Measurements from ENCODE around the gene DPYSL5.

Gene DPYSL5

DNA sequence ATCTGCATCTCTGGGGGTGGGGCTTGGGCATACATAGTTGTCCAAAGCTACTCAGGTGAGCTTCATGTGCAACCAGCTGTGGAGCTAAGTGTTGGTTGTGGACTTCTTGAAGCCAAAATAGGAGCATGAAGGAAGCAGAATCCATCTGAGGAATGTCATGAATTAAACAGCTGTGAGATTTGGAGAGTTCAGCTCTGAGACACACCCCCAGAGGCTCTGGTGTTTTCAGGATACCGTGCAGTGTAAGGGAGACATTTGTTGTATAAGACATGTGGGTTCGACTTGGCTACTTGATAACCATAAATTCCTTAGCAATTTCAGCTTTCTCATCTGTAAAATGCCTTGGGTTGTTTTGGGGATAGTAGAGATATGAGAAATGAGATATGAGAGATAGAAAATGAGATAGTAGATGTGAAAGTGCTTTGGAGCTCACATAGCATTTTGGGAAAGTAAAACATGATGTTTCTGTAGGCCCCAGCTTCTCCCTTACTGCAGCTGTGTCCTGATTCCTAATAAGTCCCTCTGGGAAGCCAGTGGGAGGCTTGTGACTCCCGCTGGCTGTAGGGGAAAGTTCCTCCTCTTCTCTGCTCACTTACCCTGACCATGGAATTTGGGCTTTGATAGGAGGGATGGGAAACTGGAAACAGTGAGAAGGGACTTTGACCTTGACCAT is 50.0 kb downstream of the DPYSL5 start:
- in situ Hi-C loops (cut with HindIII; ENCODE audit: low sequenced_read_pairs), result no loop called here
- no peak overlapping the region for H3K4me3 ChIP-seq (ENCODE audit: low read depth, low read length)
- TF ChIP-seq, protein P1, sequence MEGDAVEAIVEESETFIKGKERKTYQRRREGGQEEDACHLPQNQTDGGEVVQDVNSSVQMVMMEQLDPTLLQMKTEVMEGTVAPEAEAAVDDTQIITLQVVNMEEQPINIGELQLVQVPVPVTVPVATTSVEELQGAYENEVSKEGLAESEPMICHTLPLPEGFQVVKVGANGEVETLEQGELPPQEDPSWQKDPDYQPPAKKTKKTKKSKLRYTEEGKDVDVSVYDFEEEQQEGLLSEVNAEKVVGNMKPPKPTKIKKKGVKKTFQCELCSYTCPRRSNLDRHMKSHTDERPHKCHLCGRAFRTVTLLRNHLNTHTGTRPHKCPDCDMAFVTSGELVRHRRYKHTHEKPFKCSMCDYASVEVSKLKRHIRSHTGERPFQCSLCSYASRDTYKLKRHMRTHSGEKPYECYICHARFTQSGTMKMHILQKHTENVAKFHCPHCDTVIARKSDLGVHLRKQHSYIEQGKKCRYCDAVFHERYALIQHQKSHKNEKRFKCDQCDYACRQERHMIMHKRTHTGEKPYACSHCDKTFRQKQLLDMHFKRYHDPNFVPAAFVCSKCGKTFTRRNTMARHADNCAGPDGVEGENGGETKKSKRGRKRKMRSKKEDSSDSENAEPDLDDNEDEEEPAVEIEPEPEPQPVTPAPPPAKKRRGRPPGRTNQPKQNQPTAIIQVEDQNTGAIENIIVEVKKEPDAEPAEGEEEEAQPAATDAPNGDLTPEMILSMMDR (IDR thresholded peaks at IDR 0.05; ENCODE audit: low read depth, low read length), result no peak
- DNase-seq (ENCODE audit: low read depth, low spot score), result no peak

DNA sequence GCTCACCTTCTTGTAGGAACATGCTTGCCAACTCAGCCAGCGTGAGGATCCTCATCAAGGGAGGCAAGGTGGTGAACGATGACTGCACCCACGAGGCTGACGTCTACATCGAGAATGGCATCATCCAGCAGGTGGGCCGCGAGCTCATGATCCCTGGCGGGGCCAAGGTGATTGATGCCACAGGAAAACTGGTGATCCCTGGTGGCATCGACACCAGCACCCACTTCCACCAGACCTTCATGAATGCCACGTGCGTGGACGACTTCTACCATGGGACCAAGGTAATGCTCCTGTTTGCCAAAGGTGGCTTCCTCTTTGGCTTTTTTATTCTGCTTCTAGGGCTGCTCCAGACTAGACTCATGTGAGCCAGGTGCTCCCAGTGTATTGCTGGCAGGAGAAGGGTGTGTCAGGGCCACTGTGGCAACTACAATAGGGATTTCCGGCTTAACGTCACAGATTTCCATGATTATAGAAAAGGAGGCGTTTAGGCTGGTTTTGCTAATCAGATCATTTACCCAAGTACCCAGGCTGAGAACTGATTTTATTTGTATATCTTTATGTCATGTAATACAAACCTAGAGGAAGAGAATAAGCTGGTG is 50.6 kb downstream of the DPYSL5 start:
- DNase-seq (ENCODE audit: low read depth, low spot score), result no peak
- in situ Hi-C loops (cut with HindIII; ENCODE audit: low sequenced_read_pairs), result no loop called here
- TF ChIP-seq, protein P1 (IDR thresholded peaks at IDR 0.05; ENCODE audit: low read depth, low read length), result no peak
- H3K4me3 ChIP-seq (ENCODE audit: low read depth, low read length), result no peak overlapping the region

DNA sequence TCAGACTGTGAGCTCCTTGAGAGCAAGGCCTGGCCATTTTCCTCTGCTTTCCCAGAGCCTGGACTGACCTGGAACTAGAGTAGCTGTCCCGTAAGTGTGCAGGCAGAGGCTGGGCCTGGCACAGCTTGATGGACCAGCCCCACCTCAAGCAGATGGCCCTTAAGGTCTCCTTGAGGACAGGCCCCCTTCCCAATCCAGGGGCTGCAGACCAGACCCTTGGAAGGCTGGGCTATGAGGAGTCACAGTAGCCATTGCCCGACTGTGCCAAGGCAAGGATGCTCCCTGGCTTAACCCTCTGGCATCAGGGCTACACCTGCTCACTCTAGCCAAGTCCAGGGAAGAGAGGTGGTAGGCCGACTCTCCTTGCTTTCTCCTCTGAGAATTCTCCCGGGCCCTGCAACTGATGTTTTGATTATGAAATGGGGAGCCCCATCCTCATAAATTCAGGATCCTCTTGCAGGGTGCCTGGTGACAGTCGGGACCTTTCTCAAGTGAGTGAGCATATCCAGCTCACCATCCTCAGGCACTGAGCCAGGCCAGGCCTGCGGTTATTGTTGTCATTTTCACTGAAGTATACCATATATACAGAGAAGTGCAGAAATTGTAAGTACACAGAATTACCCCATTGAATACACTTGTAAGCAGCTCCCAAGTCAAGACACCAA is 51.7 kb downstream of the DPYSL5 start:
- in situ Hi-C loops (cut with HindIII; ENCODE audit: low sequenced_read_pairs), result no loop called here
- TF ChIP-seq, protein P1 (IDR thresholded peaks at IDR 0.05; ENCODE audit: low read depth, low read length), result no peak
- no peak for DNase-seq (ENCODE audit: low read depth, low spot score)
- H3K4me3 ChIP-seq (ENCODE audit: low read depth, low read length), result no peak overlapping the region

DNA sequence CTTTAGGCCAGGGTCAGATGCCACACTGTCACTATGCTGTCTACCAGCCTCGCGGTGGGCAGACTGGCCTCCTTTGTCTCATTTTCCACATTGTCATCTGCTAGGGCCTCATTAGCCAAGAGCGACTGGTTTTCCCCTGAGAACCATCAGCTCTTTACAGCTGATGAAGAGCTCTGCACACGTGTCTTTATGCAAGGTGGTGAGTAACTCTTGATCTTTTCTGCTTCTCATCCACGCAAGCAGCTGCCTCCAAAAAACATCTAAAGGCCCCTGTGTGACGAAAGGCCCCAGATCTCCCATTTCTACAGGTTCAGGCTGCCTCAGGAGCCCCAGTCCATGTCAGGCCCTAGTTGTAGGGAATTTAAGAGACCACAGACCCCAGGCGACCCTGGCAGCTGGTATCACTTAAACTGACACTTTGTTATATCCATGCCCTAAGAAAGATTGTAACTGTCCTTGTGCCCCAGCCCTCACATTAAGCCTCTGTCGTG is 52.9 kb downstream of the DPYSL5 start:
- in situ Hi-C loops (cut with HindIII; ENCODE audit: low sequenced_read_pairs), result no loop called here
- H3K4me3 ChIP-seq (ENCODE audit: low read depth, low read length), result no peak overlapping the region
- TF ChIP-seq, protein P1 (IDR thresholded peaks at IDR 0.05; ENCODE audit: low read depth, low read length), result no peak
- no peak for DNase-seq (ENCODE audit: low read depth, low spot score)

DNA sequence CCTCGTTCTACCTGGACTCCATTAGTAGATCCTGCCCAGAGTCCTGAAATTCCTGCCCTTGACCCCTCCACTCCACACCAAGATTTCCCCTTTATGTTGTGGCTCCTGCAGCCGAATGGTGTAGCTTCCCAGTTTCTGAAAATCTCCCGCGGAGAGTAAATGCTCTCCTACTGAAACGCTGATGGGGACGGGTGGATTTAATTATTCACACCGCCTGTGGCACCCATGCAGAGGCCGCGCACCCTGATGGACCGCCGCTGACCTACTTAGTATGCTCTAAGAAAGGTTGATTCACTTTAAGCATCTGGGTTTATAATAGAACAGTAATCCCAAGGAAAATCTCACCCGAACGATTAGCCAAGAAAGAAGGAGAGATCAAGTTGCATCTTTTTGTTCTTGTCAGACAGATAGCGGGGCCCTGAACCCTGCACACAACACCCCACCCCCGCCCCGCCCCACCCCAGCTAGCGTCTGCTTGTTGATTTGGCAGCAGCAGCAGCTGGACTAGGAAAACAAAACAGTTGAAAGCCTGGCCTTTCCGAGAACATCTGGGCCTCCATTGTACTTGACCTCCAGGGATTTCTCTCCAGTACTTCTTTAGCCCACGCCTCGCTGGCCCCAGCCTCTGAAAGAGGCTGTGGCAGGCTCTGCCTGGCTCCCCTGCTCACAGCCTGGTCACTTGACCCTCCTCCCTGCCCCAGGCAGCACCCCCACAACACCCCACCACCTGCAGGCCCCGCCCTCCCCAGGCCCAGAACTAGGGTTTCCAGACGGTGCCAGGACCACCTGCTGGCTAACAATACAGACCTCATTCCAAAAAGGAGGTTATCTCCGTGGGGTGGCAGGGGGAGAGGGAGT is 53.6 kb downstream of the DPYSL5 start:
- TF ChIP-seq, protein P1 (IDR thresholded peaks at IDR 0.05; ENCODE audit: low read depth, low read length), result no peak
- in situ Hi-C loops (cut with HindIII; ENCODE audit: low sequenced_read_pairs), result no loop called here
- no peak for DNase-seq (ENCODE audit: low read depth, low spot score)
- no peak overlapping the region for H3K4me3 ChIP-seq (ENCODE audit: low read depth, low read length)

DNA sequence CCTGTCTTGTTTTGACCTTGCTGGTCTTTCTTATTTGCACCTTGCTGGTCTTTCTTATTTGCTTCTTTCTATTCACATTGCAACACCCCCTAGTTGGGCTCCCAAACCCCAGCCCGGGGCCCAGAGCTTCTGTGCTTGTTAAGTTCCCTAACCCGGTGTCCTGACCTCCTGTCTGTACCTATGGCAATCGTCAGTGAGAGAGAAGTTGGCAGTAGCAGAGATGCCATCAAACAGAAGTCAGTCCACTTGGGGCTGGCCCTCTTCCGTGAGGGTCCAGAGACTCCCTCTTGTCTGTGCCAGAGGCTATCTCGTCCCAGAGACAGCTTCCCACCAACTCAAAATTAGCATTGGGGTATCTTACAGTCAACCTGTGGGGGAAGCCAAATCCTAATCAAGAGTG is 55.7 kb downstream of the DPYSL5 start:
- TF ChIP-seq, protein P1 (IDR thresholded peaks at IDR 0.05; ENCODE audit: low read depth, low read length), result no peak
- DNase-seq (ENCODE audit: low read depth, low spot score), result no peak
- no peak overlapping the region for H3K4me3 ChIP-seq (ENCODE audit: low read depth, low read length)
- in situ Hi-C loops (cut with HindIII; ENCODE audit: low sequenced_read_pairs), result no loop called here

Data from astrocyte of the spinal cord (primary cell).